ENCODE measurements around the gene MAPK8IP3. TPM values are rescaled to one million over a fixed set of nuclear protein-coding genes. Genes with fewer than 3 reads are reported as not detected.
"Not testable (repeated sequence)": the region's sequence is repeated elsewhere in the genome, so short reads cannot be mapped to it uniquely, and the experiment has no call there.

Gene MAPK8IP3
- total RNA-seq, 2 experiments from 2014 or later, result 57.1 to 57.4 TPM

DNA sequence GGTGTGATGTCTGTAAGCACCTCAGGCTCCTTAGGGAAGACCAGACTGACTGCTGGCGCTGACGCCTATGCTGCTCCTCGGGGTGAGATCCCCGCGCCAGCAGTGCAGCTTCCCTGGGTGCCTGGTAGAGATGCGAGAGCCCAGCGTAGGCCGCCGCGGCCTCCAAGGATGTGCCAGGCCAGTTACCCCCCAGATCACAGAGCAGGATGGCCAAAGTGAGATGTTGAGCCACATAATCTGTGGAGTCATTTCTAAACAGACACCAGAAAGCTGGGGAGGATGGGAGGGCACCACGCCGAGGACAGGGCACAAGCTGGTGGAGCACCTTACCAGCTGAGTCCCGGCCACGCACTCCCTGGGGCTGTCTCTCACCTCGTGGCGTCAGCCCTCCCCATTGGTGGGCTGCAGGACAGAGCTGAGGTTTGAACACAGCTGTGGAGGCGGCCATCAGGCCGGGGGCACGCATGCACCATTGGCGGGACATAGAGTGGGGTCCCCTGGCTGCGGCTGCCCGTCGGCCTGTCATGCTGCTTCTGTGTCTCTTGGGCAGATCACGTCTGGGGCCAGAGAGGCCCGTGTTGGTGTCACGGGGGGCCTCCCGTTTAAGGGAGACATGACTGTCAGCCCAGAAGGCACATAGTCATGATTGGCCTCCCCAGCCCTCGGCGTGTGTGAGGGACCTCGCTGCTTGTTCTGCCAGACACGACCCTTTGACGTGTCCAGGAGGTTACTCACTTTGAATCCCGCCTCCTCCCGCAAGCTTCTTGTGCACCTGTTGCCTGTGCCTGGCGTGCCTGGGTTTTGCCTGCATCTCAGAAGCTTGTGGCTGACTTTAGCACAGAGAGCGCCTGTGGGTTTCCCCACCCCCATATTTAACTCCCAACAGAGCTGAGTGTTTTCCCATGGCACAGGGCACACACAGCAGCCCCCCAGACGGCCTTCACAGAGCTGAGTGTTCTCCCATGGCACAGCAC, 21.9 kb downstream of the MAPK8IP3 start:
- ChIA-PET CTCF (no interaction called here), POLR2A (no interaction called here)

DNA sequence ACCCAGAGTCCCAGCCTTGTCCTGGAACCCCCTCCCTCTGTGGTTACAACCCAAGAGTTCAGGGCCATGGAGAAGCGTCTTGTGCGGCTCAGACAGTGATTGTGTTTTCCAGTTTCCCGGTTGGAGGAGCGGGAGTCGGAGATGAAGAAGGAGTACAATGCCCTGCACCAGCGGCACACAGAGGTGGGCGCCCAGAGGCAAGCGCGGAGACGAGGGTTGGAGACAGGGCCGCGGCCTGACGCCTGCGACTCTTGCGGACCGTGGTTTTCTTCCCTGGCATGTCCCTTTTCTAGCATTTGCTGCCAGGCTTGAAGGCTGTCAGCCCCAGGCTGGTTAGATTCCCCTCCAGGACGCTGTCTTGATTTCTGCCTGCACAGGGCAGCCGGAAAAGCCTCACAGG, 23.0 kb downstream of the MAPK8IP3 start:
- CTCF ChIA-PET, result no interaction called here
- POLR2A ChIA-PET, result no interaction called here

- CTCF ChIA-PET, result no interaction called here
- POLR2A ChIA-PET, result no interaction called here
These were observed 23.4 kb downstream of the MAPK8IP3 start for GRCh38 chr16:1729445-1729844.

DNA sequence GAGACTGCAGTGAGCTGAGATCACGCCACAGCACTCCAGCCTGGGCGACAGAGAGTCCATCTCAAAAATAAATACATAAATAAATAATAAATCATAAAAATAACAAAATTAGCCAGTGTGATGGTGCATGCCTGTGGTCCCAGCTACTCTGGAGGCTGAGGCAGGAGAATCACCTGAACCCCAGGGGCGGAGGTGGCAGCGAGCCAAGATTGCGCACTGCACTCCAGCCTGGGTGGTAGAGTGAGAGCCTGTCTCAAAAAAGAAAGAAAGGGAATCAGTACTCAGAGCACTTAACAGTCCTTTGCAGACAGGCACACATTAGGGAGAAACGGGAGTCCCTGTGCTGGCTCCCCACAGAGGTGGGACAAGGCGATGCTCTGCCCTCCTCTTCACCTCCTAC, 25.1 kb downstream of the MAPK8IP3 start:
- CTCF ChIA-PET, result no interaction called here

GRCh38 chr16:1731603-1732002, 25.6 kb downstream of the MAPK8IP3 start:
- ChIA-PET CTCF (no interaction called here), POLR2A (no interaction called here)

More for the DNA sequence above, 25.1 kb downstream of the MAPK8IP3 start:
- POLR2A ChIA-PET, result no interaction called here

GRCh38 chr16:1732071-1732470, 26.1 kb downstream of the MAPK8IP3 start:
- ChIA-PET CTCF (interaction anchor here (1.0 kb wide), 1 partner anchor 8 kb away, joined by 3 read pairs; no protein-coding TSS in a partner anchor), POLR2A (no interaction called here)

- POLR2A ChIA-PET, result not testable (repeated sequence)
- CTCF ChIA-PET, result interaction anchor here (1.0 kb wide), 1 partner anchor 9 kb away, joined by 3 read pairs; no protein-coding TSS in a partner anchor
These were observed 26.6 kb downstream of the MAPK8IP3 start for GRCh38 chr16:1732551-1732987.

- CTCF ChIA-PET, result no interaction called here
- POLR2A ChIA-PET, result no interaction called here
These were observed 28.1 kb downstream of the MAPK8IP3 start for GRCh38 chr16:1734123-1734522.

GRCh38 chr16:1734816-1735215, 28.8 kb downstream of the MAPK8IP3 start:
- POLR2A ChIA-PET, result no interaction called here
- CTCF ChIA-PET, result no interaction called here

DNA sequence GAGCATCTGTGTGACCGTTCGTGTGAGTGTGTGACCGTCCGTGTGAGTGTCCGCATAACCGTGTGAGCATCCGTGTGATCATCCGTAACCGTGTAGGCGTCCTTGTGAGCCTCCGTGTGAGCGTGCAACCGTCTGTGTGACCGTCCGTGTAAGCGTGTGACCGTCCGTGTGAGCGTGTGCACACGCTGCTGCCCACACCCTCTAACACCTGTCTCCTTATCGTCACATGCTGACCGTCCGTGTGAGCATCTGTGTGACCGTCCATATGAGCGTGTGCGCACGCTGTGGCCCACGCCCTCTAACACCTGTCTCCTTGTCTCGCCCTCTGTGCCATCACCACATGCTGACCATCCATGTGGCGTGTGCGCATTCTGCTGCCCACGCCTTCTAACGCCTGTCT, 34.2 kb downstream of the MAPK8IP3 start:
- POLR2A ChIA-PET, result no interaction called here
- CTCF ChIA-PET, result no interaction called here

GRCh38 chr16:1740781-1741490, 34.9 kb downstream of the MAPK8IP3 start:
- CTCF ChIA-PET, result no interaction called here
- POLR2A ChIA-PET, result no interaction called here

- CTCF ChIA-PET, result no interaction called here
These were observed 35.7 kb downstream of the MAPK8IP3 start for GRCh38 chr16:1741553-1742165.

DNA sequence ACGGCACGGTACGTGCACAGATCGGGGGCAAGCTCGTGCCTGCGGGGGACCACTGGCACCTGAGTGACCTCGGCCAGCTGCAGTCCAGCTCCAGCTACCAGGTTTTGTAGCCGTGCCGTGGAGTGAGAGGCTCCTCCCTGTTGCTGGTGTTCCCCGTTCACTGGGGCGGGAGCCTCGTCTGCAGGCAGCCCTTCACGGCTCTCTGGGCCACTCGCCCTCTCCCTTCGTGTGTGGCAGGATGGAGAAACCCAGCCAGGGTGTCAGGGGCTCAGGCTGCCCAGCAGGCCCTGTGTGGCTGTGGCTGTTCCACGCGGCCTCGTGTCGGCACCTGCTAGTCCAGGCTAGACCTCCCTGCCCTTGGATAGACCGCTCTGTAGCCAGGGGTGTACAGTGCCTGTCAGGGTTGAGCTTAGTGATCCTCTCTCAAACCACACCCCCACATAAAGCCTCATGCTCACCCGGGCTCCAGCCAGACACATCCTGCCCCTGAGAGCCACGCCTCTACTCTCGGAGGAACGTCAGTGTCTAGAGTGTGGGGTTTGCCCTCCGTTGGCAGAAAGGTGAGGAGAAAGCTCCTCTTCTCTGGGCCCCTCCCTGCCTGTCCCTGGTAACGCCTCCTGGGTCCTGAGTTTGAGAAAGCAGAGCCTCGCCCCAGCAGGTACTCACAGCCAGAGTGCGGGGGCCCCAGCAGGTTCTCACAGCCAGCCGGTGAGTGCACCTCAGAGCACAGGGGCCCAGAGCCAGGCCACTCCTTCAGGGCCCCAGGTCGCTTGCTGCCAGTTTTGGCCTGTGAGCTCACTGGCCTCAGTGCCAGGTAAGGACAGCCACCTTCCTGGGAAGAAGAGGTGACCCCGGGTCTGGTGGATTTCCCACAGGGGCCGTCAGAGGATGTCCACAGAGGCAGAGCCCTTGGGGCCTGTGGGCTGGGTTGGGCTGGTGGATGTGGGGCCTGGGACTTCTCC, 37.7 kb downstream of the MAPK8IP3 start:
- POLR2A ChIA-PET, result interaction anchor here (0.6 kb wide), 1 partner anchor 66 kb away, joined by 3 read pairs; the partner anchor contains the start of gene JPT2
- CTCF ChIA-PET, result no interaction called here

More at GRCh38 chr16:1741553-1742165, 35.7 kb downstream of the MAPK8IP3 start:
- POLR2A ChIA-PET, result no interaction called here

DNA sequence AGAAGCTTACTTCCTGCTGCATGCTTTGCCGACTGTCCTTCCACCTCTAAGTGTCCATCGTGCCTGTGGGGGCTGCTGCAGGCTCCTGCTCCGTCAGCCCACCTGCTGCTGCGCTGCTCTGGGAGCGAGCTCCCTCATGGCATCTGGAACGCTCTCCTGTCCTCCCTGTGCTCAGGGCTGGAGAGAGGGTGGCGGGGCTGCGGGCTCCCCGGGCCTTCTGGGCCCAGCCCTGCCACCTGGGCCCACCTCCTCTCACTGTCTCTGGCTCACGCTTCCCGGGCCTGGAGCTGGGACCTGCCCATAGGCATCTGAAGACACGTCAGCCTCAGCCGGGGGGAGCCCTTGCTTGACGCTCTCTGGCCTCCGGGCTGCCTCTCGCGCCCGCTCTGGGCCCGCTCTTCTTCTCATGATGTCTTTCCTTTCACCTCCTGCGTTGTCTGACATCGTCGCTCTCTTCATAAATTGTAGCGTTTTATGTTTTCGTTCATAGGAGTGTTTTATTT, 38.4 kb downstream of the MAPK8IP3 start:
- ChIA-PET CTCF (no interaction called here), POLR2A (no interaction called here)

DNA sequence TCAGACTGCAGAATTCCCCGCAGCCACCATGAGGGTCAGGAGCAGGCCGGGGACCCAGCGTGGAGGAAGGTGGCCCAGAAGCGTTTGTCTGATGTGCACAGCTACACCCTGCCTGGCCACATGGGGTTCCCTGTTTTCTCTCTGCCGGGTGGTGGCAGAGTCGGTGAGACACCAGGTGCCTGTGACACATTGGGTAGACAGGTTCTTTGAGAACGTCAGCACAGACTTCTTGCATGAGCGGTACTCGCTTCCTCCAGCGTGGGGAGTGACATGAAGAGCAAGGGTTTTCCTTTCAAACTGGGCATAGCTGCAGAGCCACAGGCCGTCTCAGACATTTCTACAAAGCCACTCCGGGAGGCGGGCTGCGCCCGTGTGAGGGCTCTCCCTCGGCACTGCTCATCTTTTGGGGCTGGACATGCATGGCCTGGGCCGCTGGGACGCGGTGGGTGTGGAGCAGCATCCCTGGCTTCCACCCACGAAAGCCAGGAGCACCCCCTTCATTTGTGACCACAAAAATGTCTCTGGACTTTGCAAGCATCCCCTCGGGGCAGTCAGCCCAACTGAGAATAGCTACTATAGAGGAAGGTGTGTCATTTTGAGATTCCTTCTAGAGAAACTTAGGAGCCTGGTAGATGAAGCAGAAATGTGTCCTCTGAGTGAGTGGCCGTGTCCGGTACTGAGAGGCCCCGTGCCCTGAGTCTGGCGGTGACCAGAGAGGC, 39.3 kb downstream of the MAPK8IP3 start:
- ChIA-PET CTCF (no interaction called here), POLR2A (no interaction called here)

GRCh38 chr16:1745900-1746692, 40.1 kb downstream of the MAPK8IP3 start:
- ChIA-PET CTCF (no interaction called here), POLR2A (no interaction called here)

DNA sequence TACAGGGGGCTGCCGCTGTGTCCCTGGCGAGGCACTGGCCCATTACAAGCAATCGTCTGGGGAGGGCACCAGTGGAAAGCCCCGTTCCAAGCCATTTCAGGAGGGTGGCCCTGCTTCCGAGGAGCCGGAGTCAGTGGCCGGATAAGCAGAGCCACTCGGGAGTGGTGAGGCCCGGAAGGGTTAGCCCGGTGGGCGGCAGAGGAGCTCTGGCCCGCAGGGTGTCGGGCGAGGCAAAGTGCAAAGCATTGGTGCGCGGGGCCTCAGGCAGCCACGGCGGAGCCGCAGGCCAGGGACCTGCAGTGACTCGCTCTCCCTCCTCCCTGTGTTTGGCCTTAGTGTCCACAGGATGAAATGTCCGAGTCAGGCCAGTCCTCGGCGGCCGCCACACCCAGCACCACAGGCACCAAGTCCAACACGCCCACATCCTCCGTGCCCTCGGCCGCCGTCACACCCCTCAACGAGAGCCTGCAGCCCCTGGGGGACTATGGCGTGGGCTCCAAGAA, 40.7 kb downstream of the MAPK8IP3 start:
- CTCF ChIA-PET, result no interaction called here

DNA sequence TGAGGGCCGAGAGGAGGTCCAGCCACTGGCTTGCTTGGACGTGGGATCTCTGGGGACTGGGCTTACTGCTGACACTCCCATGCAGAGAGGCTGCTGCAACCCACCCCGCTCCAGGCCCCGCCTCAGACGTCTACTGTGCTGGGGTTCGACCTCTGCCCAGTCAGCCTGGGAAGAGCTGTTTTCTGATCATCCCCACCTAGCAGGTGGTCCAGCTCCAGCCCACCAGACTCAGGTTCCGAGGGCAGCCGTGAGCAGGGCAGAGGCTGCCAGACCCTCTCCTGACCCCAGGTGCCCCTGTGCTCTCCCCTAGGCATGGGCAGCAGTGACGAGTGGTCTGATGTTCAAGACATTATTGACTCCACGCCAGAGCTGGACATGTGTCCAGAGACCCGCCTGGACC, 41.9 kb downstream of the MAPK8IP3 start:
- ChIA-PET CTCF (no interaction called here), POLR2A (no interaction called here)

More for the DNA sequence above, 40.7 kb downstream of the MAPK8IP3 start:
- POLR2A ChIA-PET, result no interaction called here
